LNCAP (cell line): ENCODE results near the gene ALDH18A1.

ENCODE experiments used
- CTCF ChIP-seq: fragments of 450-650 bp; IDR thresholded peaks from 2 replicates; pipeline ENCODE4 v1.5.1; 2017; ENCODE audit warnings: mild to moderate bottlenecking

Gene ALDH18A1

GRCh38 chr10:95644901-95645300 is 11.6 kb downstream of the ALDH18A1 start:
- no peak for TF ChIP-seq CTCF

DNA sequence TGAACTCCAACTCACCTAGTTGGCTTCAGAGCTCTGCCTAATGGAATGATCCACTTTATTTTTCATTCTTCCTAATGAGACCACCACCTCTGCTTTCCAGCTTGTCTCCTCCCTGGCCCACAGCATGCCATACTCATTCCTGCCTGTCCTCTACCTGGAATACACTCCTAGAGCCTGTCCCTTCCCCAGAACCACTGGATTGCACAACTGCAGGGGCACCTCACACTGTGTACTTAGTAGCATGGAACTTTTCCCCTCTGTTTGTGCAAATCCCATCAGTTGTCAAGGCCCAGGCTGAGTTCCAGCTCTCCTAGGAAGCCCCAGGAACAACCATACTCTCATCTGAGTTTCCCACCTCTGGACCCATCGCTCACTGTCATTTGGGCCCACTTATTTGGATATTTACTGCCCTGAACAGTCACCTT is 15.6 kb downstream of the ALDH18A1 start:
- TF ChIP-seq CTCF = no peak

- TF ChIP-seq CTCF = no peak
Observed at GRCh38 chr10:95637911-95638310, 18.6 kb downstream of the ALDH18A1 start.

DNA sequence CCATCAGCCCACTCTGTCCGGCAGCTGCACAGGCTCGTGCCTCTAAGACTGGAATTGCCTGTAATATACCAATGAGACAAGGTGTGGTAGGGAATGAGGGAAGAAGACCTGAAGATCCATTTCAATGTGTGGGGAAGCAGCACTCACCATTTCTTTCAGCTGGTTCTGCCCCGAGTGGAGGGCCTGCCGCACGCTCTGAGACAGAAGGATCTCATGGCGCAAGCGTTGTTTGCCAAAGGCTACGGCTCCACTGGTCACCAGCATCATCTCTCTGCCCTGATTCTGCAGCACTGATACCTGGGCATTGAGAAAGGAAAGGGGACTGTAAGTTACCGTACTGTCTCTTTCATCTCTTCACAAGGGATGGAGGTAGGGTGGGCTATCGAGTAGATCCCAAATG is 19.4 kb downstream of the ALDH18A1 start:
- TF ChIP-seq CTCF = no peak

DNA sequence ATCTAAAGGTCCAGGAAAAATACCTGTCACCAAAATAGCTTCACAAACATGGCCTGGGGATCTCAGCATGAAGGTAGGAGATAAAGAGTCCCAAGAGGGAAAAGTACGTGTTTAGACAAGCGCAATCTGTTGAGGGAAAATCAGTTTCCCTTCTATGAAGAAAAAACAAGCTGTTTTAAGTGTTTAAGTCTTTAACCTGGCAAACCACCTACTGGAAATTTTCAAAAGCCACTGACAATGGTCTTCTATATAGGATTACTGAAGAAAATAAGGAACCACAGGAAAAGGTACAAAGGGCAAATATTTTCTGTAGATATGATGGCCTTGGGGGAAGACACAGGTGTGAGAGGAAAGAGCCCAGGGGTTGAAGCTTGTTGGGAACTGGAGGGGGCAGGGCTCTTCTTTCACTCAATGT is 21.2 kb downstream of the ALDH18A1 start:
- no peak for TF ChIP-seq CTCF

DNA sequence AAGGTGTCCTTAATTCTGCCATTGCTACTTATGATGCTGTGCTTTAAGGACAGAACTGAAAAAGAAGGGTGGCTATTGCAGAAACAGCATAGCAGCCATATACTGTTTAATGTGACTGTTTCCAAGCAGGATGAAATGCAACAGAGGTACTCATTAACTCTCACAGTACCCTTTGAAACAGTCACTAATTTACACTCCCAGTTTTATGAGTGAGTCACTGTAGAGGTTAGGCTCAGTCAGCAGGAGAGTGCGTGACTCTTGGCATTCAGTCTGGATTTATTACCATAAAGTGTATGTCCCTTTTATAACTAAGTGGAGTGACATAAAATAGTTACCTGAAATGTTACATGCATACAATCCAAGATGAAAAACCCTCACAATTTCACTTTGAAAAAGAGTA is 27.7 kb downstream of the ALDH18A1 start:
- TF ChIP-seq CTCF = no peak

GRCh38 chr10:95626500-95626899 is 30.0 kb downstream of the ALDH18A1 start:
- no peak for TF ChIP-seq CTCF

DNA sequence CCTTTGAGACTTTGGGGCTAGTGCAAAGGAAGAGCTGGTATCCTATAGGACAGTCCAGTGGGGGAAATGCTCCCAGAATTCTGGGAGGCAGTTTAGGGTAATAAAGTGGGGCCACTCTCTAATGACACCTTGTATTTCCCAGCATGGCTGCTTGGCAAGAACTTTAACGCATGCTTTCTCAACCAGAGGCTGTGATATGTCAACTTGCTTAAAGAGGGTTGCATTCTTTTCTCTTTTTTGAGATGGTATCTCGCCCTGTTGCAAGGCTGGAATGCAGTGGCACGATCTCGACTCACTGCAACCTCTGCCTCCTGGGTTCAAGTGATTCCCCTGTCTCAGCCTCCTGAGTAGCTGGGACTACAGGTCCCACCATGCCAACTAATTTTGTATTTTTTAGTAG is 38.4 kb downstream of the ALDH18A1 start:
- no peak for TF ChIP-seq CTCF
